RWPE2 (cell line): ENCODE measurements around the gene BTBD17.

Source experiments
- ATAC-seq: fragments of 200-7000 bp; cut with Tn5 transposase; 3 replicates; pipeline ENCODE4 v1.9.1; 2021; ENCODE audit warnings: low read depth
- DNase-seq: peaks from one replicate; pipeline ENCODE4 v3.0.0-alpha.2; 2020; ENCODE audit warnings: low spot score
- H3K27ac ChIP-seq: fragments of 450-650 bp; 2 replicates; pipeline ENCODE4 v1.5.1; 2017; ENCODE audit warnings: mild to moderate bottlenecking; ENCODE audit not compliant: poor library complexity, severe bottlenecking
- H3K27me3 ChIP-seq: fragments of 250-450 bp; sonication (Bioruptor Pico); 2 replicates; pipeline ENCODE4 v1.5.1; 2021; ENCODE audit warnings: mild to moderate bottlenecking, moderate library complexity; ENCODE audit not compliant: insufficient read depth, poor library complexity, severe bottlenecking
- H3K36me3 ChIP-seq: fragments of 250-450 bp; sonication (Bioruptor Pico); 2 replicates; pipeline ENCODE4 v1.5.1; 2020; ENCODE audit warnings: low read depth, mild to moderate bottlenecking, moderate library complexity
- H3K4me1 ChIP-seq: fragments of 250-450 bp; sonication (Bioruptor Pico); 2 replicates; pipeline ENCODE4 v1.5.1; 2021; ENCODE audit warnings: mild to moderate bottlenecking, moderate library complexity; ENCODE audit not compliant: insufficient read depth, poor library complexity, severe bottlenecking
- H3K4me3 ChIP-seq: fragments of 250-450 bp; sonication (Bioruptor Pico); 2 replicates; pipeline ENCODE4 v1.5.1; 2021; ENCODE audit warnings: mild to moderate bottlenecking, moderate library complexity; ENCODE audit not compliant: severe bottlenecking
- H3K9me3 ChIP-seq: fragments of 250-450 bp; sonication (Bioruptor Pico); 2 replicates; pipeline ENCODE4 v1.5.1; 2021; ENCODE audit warnings: mild to moderate bottlenecking, moderate library complexity; ENCODE audit not compliant: severe bottlenecking
- CTCF ChIP-seq: fragments of 450-650 bp; IDR thresholded peaks from one replicate; pipeline ENCODE4 v1.5.1; 2017; ENCODE audit warnings: mild to moderate bottlenecking, moderate library complexity; ENCODE audit not compliant: poor library complexity, severe bottlenecking

Gene BTBD17

GRCh38 chr17:74389084-74389753, 27.6 kb upstream of the BTBD17 start:
- Histone ChIP-seq H3K27ac (no peak overlapping the region), H3K4me3 (no peak overlapping the region), H3K27me3 (no peaks in the 10 kb centered on the region), H3K36me3 (no peaks in the 10 kb centered on the region), H3K9me3 (no peaks in the 10 kb centered on the region), H3K4me1 (no peaks in the 10 kb centered on the region)
- TF ChIP-seq CTCF, result no peak
- no peak for DNase-seq
- no peak for ATAC-seq

GRCh38 chr17:74387365-74388218, 25.9 kb upstream of the BTBD17 start:
- DNase-seq (no peak), ATAC-seq (no peak)
- Histone ChIP-seq H3K36me3 (no peaks in the 10 kb centered on the region), H3K4me3 (no peak overlapping the region), H3K4me1 (no peaks in the 10 kb centered on the region), H3K27ac (no peak overlapping the region), H3K27me3 (no peaks in the 10 kb centered on the region), H3K9me3 (no peaks in the 10 kb centered on the region)
- TF ChIP-seq CTCF, result no peak

GRCh38 chr17:74386386-74386785, 24.7 kb upstream of the BTBD17 start:
- DNase-seq, result no peak
- Histone ChIP-seq H3K4me1 (no peaks in the 10 kb centered on the region), H3K36me3 (no peaks in the 10 kb centered on the region), H3K27me3 (no peaks in the 10 kb centered on the region), H3K4me3 (no peak overlapping the region), H3K27ac (no peak overlapping the region), H3K9me3 (no peaks in the 10 kb centered on the region)
- no peak for ATAC-seq
- TF ChIP-seq CTCF, result no peak

GRCh38 chr17:74385201-74385600, 23.5 kb upstream of the BTBD17 start:
- TF ChIP-seq CTCF, result no peak
- Histone ChIP-seq H3K4me1 (peaks cover 3% of the 10 kb centered on the region), H3K9me3 (no peaks in the 10 kb centered on the region), H3K36me3 (no peaks in the 10 kb centered on the region), H3K27ac (no peak overlapping the region), H3K4me3 (no peak overlapping the region), H3K27me3 (no peaks in the 10 kb centered on the region)
- DNase-seq, result no peak
- ATAC-seq, result no peak

GRCh38 chr17:74383141-74383540, 21.5 kb upstream of the BTBD17 start:
- DNase-seq, result no peak
- TF ChIP-seq CTCF, result no peak
- H3K4me3 ChIP-seq, result no peak overlapping the region

More at GRCh38 chr17:74383141-74383540, 21.5 kb upstream of the BTBD17 start:
- Histone ChIP-seq H3K27me3 (no peaks in the 10 kb centered on the region), H3K9me3 (no peaks in the 10 kb centered on the region), H3K36me3 (no peaks in the 10 kb centered on the region), H3K27ac (no peak overlapping the region), H3K4me1 (peaks cover 12% of the 10 kb centered on the region)
- no peak for ATAC-seq
